NCI-H510A treated with DMSO at 0.1 percent for 48 hours (cell line): ENCODE results near the gene VWA5B1.
A peak's percentile ranks its signal among the peaks of the same experiment; 100 is the strongest.

Experiments used
- DNase-seq: peaks from one replicate; lab custom pipeline; 2025; lab: John Stamatoyannopoulos, UW

Gene VWA5B1

GRCh38 chr1:20349561-20349960 lies 58.9 kb downstream of the VWA5B1 start:
- no peak for DNase-seq

- no peak for DNase-seq
Observed at GRCh38 chr1:20349971-20350370, 59.3 kb downstream of the VWA5B1 start.

GRCh38 chr1:20350421-20350820 lies 59.7 kb downstream of the VWA5B1 start:
- no peak for DNase-seq

- DNase-seq, result no peak
Observed at GRCh38 chr1:20351911-20352701, 61.4 kb downstream of the VWA5B1 start.

- no peak for DNase-seq
Observed at GRCh38 chr1:20353836-20354235, 63.2 kb downstream of the VWA5B1 start.

- no peak for DNase-seq
Observed at GRCh38 chr1:20354610-20355009, 63.9 kb downstream of the VWA5B1 start.

GRCh38 chr1:20355101-20355827 lies 64.6 kb downstream of the VWA5B1 start:
- DNase-seq, result no peak

GRCh38 chr1:20355828-20356735 lies 65.4 kb downstream of the VWA5B1 start:
- no peak for DNase-seq

- DNase-seq, result no peak
Observed at GRCh38 chr1:20356850-20357459, 66.3 kb downstream of the VWA5B1 start.

- no peak for DNase-seq
Observed at GRCh38 chr1:20357796-20358195, 67.1 kb downstream of the VWA5B1 start.

GRCh38 chr1:20358761-20359263 lies 68.1 kb downstream of the VWA5B1 start:
- DNase-seq, result peak; percentile 90

GRCh38 chr1:20359451-20360330 lies 69.0 kb downstream of the VWA5B1 start:
- DNase-seq, result peak; percentile 72

GRCh38 chr1:20361401-20361800 lies 70.7 kb downstream of the VWA5B1 start:
- no peak for DNase-seq

- DNase-seq, result peak; percentile 74
Observed at GRCh38 chr1:20361805-20362381, 71.2 kb downstream of the VWA5B1 start.

GRCh38 chr1:20362856-20363255 lies 72.2 kb downstream of the VWA5B1 start:
- no peak for DNase-seq

GRCh38 chr1:20365421-20366055 lies 74.9 kb downstream of the VWA5B1 start:
- DNase-seq, result no peak

- peak; percentile 20 for DNase-seq
Observed at GRCh38 chr1:20366056-20366462, 75.4 kb downstream of the VWA5B1 start.

- no peak for DNase-seq
Observed at GRCh38 chr1:20366463-20367115, 75.9 kb downstream of the VWA5B1 start.

GRCh38 chr1:20367116-20367585 lies 76.5 kb downstream of the VWA5B1 start:
- DNase-seq, result peak; percentile 80
